GM12801 (cell line): ENCODE data around the gene SLC9C1.

Experiments
- CTCF ChIP-seq: IDR thresholded peaks from one replicate; pipeline ENCODE4 v1.5.1; 2011; ENCODE audit warnings: control low read depth; ENCODE audit not compliant: insufficient read length; ENCODE audit errors: extremely low read depth

Gene SLC9C1

GRCh38 chr3:112320691-112321090 is 26.7 kb upstream of the SLC9C1 start:
- TF ChIP-seq CTCF: no peak

DNA sequence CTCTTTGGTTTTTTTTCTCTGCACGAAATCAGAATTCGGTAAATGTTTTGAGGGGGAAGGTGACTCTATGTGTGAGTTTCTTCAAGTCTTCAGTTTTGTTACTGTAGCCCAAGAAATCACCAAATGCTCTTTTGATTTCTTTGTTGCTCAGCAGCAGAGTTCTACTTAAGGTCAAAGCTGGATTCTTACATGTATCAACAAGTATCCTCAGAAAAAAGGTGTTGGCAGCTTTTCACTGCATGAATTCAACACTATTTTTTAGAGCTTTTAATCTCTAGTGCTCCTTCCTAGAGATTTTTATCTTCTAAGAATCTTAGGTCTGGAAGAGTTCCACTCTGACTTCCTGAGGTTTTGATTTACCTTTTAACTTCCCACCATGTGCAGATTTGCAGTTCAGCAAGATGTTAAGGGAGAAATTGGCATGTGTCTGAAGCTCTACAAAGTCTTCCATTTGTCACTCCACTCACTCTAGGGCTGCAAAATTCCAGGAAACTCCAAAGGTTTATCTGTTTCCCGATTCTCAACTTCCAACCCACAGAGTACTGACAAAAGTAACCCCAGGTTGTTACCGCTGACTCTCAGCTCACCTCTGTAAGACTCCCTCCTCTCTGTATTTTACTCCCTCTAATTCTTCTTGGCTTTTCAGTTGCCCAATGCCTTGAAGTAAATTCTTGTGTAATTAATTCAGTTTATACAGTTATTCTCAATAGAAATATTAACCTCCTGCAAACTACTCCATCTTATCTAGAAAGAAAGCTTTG is 25.7 kb upstream of the SLC9C1 start:
- TF ChIP-seq CTCF: no peak

DNA sequence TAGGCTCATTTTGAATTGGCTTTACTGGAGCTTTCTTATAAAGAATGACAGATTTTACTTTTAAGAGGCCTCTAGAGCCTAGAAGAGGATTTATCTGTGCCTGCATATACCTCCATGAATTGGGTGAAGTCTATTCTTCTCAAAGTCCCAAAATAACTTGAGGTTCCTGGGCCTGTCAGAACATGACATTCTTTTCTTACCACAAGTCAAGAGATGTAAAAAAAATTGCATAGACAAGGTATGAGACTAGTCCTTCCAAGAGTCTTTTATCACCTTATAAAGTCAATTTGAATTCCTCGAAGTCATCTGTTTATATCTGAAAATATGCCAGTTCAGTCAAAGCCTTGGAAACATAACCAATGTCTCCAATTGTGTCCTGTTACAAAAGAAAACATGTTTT is 21.8 kb upstream of the SLC9C1 start:
- no peak for TF ChIP-seq CTCF

- TF ChIP-seq CTCF: no peak
Observed at GRCh38 chr3:112314649-112315048, 20.6 kb upstream of the SLC9C1 start.

DNA sequence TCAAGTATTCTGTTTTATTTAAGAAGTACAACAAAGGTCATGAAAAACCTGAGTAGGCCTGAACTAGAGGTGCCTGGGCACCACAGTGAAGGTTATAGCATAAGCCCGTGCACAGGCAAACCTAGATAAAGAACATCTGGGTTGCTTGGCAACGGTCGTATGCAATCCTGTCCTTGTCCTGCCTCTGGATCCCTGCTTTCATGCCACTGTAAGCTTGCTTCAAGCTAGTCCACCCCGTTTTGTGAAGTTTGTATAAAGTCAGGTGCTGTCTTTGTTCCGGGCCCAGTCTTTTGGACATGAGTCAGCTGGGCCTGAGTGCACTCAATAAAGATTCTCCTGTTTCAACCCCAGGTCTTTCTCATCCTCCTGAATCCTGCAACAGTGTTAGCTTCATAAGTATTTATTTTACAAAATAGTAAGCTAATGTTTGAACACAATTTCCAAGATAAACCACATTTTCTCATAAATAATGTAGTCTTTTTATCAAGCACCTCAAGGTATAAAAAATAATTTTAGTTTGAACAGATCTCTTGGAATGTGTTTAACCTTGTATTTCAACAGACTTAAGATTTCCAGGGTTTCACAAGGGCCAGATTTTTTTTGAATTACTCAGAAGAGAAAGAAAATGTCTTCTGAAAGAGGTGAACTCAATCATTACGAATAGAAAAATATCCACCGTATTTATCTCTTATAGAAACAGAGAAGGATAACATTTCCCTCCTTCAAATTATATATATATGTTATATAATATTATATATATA is 14.3 kb upstream of the SLC9C1 start:
- TF ChIP-seq CTCF: no peak

- no peak for TF ChIP-seq CTCF
Observed at GRCh38 chr3:112307557-112307956, 13.5 kb upstream of the SLC9C1 start.

DNA sequence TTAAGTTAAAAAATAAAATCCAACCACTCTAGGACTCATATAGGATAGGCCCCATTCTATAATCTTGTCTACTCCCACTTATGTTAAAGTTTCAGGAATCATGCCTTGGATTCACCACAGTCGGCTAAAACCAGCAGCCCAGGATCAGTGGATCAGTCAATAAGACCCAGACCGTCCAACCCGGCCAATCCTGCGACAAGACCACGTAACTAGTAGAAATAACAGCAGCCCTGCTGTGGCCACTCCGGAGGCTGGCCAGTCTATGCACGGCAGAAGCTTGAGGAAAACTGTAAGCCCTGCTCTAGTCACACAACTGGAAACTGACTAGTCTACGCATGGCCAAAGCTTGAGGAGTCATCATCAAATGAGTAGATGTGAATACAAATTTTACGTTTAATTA is 12.8 kb upstream of the SLC9C1 start:
- TF ChIP-seq CTCF: no peak
